ENCODE measurements around the gene SLC25A21.

Gene SLC25A21

DNA sequence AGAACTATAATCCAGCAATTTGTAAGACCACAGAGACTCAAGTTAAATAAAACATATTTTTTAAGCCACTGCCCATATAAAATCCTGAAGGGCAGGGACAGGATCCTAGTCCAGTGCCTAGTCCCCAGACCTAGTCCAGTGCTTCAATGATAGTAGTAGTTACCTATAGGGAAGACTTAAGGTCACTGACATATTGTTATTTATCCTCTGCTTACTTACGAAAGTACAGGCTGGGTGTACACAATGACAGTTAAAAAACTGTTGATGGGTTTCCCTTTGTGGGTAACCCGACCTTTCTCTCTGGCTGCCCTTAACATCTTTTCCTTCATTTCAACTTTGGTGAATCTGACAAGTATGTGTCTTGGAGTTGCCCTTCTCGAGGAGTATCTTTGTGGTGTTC is 192.5 kb downstream of the SLC25A21 start:
- no peak for DNase-seq

DNA sequence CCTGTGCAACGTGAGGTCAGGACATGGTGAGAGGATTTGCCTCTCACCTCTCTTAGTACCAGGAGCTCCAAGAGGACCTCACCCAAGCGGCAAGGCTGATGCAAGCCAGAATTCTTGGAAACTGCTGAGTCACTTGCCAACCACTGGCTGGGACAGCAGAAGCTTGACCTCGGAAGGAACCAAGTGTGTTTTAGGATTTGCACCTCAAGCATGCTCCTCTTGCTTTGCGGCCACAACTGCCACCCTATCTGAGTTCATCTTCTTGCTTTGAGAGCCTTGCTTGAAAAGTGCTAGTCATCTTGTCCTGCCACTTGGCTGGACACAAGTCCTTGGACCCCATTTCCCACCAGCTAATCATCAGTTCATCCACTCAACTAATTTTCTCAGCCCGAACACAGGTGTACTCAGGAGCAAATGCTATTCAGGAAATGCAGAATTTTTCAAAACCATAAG is 195.8 kb downstream of the SLC25A21 start:
- no peak for DNase-seq

DNA sequence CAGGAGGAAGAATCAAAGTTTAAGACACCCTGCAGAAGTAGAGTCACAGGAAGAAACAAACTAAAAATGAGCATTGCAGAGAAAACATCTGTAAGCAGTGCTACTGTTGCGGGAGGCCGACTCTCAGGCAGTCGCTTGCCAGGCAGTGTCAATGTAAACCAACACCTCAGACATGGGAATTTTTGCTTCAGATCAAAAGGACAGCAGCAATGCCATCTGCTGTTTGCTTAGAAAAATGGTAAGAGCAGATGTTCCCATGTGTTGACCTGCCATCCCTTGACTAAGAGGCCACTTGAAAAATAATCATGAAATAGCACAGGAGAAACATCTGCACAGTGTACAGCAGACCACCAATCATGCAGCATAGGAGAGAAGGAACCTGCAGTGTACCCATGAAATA is 196.6 kb downstream of the SLC25A21 start:
- no peak for DNase-seq

DNA sequence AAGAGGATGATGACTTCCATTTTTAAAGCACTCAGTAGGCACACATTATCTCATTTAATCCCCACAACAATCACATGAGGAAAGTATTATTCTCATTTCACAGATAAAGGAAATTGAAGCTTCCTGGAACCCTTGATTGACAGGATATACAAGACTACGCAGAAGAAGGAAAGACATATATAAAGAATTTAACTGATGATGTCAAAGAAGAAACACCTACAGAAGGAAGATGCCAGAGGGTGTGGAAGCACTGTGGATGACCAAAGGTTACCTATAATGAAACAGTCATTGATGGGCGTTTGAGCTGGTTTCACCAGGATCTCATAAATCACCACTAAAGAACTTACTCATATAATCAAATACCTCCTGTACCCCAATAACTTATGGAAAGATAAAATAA is 197.4 kb downstream of the SLC25A21 start:
- DNase-seq: no peak

DNA sequence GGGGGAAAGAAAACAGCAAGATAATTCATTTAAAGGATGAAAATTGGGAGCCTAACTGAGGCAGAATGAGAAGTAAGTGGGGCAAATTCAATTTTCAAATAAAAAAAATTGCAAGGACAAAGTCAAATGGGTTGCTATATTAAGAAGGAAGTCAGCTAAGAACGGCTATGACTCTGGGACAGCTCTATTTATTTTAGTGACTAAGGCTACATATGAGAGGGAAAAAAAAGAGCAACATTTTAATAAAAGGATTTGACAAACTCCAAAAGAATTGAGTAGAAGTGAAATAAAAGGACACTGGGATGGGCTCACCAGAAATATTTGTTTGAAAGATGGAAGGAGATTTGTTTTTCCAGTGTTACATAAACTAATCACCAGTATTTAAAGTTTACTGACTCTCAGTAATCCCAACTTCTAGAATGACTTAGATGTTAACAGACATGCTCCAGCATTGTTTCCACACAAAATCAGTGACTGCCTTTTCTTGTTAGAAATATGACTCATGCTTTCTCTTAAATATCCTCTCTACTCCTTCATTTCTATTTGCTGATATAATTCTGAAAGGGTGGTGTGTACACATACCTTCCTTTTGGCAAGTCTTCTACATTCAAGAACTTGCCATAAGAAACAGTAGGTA is 198.5 kb downstream of the SLC25A21 start:
- no peak for DNase-seq

DNA sequence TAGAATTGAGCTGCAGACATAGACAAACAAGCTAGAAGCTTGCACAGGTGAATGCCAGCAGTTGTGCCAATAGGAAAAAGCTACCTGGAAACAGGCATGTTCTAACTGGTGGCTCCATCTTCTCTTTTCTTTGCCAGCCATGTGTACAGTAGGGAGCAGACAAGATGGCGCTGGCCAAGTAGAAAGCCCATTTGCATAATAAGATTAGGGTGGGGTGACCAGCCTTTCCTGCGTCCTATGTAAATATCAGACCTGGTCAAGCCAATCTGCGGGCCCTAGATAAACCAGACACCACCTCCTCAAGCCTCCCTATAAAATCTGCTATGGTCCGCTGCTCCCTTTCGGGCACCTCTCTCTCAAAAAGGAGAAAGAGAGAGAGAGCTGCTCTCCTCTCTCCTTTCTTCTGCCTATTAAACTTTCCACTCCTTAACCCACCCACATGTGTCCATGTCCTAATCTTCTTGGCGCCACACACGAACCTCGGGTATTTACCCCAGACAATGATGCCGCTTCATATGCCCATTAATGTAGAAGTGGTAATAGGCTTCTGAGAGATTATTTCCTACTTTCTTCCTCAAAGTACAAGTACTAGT is 201.0 kb downstream of the SLC25A21 start:
- no peak for DNase-seq

DNA sequence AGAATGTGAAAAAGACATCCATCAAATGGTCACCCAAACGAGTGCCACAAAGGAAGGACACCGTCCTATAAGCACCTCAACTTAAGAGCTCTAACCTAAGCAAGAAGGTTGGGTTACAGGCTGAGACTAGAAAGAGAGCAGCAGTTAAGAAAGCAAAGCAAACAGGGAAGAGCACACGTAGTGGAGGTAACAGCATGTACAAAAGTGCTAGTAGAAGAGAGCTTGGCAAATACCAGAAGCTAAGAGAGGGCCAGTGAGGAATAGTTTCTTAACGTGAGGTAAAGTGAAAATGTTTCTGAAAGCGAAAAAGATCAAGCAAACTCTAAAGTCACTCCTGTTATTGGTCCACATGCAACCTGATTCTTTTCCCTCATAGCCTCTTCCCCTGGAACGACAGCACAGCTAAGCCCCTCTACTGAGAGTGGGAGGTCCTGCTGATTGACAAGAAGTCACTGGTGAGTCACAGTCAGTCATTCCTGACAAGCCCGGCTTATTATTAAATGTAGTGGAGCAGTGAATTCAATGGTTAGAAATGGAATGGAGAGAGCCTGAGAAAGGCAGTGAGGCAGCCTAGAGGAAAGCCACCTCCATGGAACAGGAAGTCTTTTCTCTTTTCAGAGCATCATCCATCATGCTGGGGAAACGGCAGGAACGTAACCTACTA is 204.4 kb downstream of the SLC25A21 start:
- no peak for DNase-seq

DNA sequence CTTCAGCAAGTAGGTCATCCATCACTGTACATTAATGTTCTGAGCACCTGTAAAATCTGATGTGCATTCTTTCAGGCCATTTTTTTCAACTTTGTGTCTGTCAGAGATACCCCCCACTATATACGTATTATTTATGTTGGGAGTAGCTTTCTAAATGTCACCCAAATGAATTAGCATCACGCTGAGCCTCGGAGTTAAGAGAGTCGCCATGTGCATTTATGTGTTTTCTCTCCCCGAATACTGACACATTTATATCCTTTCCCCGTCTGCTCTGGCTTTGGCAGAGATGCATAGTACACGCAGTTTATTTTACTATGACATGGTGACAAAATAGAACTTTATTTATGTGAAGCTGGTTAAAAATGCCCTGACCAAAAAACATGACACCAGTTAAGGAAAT is 216.4 kb downstream of the SLC25A21 start:
- DNase-seq: no peak

DNA sequence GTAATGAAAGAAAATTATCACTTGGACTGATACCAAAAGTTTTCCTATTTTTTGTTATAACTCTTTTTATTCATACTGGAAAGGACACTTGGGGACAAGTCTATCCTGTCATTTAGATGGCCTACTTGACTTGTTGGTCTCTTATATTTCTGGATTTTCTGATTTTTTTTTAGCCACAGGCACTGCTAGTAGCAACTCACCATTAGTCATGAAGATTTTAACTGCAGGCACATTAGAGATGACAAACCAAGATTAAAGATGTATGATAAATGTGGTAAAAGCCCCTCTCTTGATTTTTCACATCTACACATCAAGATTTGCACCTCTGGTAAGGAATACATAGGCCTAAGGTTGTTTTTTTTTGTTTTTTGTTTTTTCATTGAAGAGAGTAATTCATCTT is 217.0 kb downstream of the SLC25A21 start:
- DNase-seq: no peak

DNA sequence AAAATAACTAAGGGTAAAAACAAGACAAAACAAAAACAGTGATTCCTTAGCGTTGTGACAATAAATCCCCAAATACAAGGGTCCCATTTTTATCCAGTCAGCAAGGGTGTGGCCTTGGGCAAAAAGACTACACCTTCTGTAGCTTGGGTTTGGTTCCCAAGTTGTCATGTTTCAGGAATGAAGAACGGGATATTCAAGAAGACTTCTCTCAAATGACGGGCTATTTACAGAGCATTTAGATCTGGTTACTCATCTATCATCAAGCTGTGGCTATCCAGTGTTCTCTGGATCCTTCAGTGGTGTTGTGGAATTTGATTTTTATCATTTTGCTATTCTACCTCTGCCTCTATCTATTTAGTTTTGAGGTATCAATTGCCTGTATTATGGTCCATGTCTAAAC is 219.7 kb downstream of the SLC25A21 start:
- no peak for DNase-seq

DNA sequence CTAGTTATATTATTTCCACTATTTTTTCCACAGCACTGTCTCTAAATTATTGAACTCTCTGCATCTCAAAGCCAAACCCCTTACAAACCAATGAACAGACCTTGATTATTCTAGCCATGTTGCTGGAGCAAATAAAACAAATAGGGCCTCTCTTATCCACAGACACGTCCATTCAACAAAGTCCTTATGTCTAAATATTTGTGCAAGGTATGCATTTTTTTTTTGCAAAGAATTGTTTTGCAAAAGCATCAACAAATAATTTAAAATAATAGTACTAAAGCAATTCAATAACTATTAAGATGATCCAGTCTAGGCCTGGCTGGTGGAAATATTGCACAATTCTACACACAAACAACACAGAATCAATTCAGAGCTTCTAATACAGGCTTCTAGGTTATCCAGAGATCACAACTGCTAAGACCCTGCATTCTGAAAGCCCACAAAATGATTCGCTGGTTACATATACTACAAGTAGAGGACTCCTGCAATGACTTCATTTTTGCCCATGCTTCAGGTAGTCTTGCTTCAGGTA is 221.0 kb downstream of the SLC25A21 start:
- no peak for DNase-seq

DNA sequence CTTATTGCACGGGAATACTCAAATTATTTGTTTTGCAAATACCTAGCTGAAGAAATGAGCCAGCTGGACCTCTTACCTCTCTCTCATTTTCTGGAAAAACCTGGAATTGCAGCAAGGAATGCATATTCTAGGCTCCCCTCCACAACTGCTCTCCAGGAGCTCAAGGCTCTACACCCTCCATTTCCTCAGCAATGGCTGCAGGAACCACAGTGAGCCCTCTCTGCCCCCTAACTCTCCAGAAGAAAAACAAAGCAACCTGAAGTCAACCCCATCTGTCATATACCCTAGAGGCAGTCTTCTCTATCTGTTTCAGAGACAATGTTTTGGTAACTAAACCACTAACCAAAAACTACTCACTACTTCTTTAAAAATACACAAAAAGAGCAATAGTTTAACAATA is 221.6 kb downstream of the SLC25A21 start:
- no peak for DNase-seq

DNA sequence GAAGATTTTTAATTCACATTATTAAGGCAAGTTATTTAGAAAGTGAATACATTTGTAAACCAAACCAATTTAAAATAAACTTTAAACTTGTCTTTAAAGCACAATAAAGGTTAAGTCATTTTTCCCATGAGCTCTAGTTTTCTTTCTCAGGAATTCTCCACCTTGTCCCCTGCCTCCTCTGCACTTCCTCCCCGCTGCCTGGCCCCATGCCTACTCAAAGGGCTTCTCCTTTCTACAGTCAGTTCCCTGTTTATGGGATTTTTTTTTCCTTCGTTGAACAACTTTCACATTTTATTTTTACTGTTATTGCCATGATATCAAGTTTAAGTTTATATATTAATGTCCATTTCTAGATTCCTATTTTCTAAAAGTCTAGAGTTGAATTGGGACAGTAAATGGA is 223.0 kb downstream of the SLC25A21 start:
- DNase-seq: no peak

DNA sequence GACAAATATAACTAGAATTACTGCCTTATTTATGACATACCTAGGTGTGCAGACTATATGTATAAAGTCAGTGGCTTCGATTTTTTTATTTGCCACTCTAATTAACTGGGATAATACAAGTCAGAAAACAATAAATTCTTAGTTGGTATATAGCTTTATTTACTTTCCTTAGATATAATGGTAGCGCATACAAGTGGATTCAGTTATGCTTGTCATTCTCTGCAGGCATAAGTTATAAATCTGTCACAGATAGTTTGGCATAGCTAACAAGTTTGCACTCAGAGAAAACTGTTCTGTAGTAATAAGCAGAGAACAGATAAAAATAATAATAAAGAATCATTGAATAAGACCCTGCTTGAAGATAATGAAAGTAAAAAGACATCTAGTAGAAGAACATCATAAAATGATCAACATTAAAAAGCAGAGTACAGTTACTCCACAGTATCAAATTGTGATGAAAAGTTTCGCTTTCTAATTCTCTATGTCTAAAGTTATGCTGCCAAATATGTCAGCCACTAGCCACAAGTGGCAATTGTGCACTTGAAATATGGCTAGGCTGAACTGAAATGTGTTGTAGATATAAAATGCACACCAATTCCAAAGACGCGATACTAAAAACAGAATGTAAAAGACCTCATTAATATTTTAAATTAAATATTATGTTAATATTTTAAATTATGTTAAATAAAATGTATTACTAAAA is 224.1 kb downstream of the SLC25A21 start:
- no peak for DNase-seq

DNA sequence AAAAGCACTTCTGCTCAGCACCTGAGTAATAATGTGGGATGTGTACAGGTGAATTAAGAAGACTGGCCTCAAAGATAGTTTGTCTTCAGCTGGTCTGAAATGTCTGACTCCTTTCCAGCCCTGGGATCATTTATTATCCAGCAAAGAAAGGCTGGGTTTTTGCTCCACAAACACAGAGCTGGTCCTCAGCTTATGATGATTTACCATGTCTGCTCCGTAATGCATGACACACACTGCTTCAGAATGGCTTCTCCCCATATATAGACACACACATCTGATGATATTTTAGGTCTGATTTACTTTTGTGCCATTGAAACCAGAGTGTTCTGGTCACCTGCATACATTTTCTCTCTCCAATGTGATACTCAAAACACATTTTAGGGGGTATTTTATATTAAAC is 225.0 kb downstream of the SLC25A21 start:
- DNase-seq: no peak

DNA sequence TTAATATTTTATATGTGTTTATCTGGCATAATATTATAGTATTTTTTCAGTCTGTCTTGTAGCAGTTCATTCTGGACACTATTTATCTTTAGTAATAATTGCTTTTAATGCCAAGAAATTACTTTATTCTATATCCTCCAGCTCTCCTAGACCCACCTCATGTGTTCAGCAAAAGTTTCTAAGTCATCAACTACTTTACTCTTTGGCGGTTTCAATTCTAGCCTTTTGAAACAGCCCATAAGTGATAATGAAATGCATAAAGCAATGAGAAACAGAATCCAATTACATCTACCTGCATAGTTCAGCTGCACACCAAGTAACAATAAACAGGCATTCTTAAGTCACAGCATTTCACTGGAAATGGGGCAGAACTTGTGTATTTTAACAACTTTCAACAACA is 225.5 kb downstream of the SLC25A21 start:
- no peak for DNase-seq

DNA sequence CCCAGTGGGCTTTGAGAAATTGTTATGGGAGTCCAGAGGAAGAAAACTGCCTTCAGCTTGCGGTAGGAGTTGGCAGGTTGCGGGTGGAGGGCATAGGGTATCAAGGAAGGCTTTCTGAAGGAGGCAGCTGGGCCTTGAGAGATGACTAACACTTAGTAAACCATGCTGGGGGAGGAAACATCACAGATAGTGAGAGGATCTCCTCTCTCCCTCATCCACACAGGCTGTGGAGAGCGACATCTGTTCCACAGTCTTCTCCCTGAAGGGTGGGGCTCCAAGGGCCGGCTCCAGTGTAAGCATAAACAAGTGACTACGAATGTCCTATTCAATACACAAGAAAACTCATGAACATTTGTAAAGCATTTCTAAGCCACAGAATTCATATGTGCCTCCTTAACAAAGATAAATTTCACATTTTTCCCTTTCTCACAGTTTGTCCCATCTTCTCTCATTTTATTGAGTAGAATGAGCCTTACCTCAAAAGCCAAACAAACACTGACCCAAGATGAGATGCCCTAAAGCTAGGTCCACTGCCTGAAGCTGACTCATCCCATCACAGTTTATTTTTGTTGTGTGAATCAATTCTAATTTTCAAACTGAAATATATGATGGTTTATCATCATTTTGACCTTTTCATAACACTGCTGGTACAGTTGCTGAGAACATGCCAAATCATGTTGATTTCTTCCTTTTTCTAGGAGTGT is 227.9 kb downstream of the SLC25A21 start:
- DNase-seq: no peak

DNA sequence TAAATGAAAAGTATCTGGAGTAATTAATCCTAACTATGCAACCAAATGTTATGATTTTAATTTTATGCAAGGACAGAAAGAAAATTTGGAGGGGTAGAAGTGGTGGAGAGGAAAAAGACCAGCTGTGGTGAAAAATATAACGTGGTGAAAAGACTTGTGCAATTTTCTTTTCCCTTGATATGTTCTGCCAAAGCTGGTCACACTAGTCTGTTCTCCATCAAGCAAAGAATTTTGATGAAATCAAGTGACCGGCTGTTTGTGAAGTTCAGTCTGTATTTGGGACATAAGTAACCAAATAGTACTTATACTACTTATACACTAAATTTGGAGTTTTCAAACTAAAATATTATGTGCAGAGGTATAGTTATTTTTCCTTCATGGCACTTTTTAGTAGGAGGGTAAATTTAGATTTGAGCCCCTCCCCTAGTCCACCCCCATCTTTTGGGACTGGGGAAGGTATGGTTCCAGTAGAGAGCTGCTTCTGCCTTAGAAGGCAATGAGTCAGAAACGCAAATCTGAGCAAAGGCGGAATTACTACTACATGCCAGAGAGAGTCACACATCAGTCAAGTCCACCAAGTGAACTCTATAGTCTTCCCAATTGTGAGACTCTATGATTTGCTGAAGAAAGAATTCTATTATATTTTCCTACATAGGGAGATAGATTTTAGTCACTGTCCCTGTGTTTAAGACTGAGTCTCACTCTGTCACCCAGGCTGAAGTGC is 229.7 kb downstream of the SLC25A21 start:
- no peak for DNase-seq

DNA sequence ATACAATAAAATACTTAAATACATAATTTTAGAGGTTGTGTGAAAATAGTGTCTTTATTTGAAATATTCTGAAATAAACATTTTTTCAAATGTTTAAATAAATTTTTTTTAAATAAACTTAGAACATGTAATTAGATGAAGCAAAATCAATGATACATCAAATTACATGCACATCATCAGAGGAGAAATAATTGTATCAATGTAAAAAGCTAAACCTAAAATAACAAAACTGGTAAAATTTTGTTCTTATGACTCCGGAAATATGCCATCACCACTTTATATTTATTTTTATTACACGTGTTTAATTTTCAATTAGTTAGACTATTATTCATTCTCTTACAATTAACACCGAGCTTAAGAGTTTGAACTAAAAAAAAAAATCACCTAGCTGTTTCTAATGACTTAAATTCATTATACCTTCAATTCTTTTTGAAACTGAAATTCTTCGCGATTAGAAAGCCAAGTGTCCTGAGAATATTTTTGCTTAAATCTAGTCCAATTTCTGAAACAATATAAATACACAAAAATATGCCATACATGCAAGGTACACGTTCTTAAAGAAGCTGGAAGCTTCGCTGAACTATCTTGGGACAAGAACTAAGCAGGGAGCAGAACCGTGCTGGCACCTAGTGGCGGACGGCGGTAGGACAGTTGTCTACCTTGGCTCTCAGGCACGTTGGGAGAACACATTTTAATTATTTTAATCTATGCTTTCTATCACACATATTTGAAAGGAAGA is 230.5 kb downstream of the SLC25A21 start:
- DNase-seq: peak; percentile 1

DNA sequence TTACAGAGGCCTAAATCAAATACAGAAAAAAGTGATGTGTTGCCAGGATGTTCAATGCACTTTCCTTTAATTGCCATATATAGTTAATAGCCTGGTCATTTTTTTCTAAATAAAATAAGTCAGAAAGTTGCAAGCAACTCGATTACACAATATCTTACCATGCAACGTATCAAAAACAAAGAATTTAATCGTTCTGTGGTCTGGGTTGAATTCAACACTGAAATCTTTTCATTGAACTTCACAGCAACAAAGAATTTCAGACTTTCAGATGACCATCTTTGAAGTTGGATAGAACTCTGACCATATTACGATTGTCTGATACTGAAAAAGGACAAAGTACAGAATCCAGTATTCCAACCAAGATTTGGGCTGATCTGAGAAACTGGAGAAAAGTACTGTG is 231.9 kb downstream of the SLC25A21 start:
- no peak for DNase-seq

DNA sequence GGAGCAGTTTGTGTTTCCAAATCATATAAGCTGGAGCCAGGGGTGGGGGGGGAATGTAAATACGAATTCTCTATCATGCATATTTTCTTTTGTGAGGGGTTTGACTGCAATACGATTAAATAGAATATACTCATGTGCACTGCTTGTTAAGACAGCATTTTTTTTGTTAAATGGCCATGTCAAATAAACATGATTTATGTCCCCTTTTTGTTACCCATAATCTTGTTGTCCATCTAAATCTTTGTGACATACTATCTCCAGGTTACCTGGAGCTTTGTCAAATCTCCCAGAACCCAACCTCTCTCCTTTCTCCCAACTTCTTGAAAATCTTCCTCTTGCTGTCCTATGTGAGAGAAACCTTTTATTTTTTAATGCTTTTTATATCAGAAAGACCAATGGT is 233.1 kb downstream of the SLC25A21 start:
- DNase-seq: no peak

DNA sequence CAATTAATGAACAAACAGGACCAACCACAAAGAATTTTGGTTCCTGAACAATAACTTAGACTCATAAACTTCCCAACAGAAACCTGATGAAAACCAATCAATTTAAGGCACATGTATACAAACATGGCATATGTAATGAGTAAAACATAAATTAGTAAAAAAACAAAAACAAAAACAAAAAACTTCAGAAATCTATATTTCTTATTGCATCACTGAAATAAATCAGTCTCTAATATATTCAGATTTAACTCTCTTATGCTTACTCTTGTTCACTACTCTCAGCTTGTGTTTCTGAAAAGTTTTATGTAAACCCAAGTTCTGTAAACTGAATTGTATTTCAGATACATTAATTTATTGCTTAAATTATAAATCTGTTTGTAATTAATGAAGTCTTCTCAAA is 233.7 kb downstream of the SLC25A21 start:
- no peak for DNase-seq
